Activated effector memory CD4-positive, alpha-beta T cell treated with Interleukin-2 at 50 U/mL for 16 hours (primary cell): Measurements from ENCODE around the gene RPUSD4.

ENCODE experiments used
- DNase-seq: peaks from one replicate; pipeline ENCODE4 v3.0.0-alpha.2; 2020

Gene RPUSD4

GRCh38 chr11:126181939-126182730 lies 29.3 kb downstream of the RPUSD4 start:
- DNase-seq, result no peak

- DNase-seq, result no peak
Measured at GRCh38 chr11:126176853-126177470, 34.5 kb downstream of the RPUSD4 start.

GRCh38 chr11:126175393-126175792 lies 36.1 kb downstream of the RPUSD4 start:
- DNase-seq, result no peak

GRCh38 chr11:126174816-126175215 lies 36.6 kb downstream of the RPUSD4 start:
- DNase-seq, result no peak

GRCh38 chr11:126173257-126173656 lies 38.2 kb downstream of the RPUSD4 start:
- DNase-seq, result no peak

GRCh38 chr11:126172596-126173038 lies 38.8 kb downstream of the RPUSD4 start:
- no peak for DNase-seq

GRCh38 chr11:126169291-126169690 lies 42.2 kb downstream of the RPUSD4 start:
- no peak for DNase-seq

GRCh38 chr11:126167488-126167887 lies 44.0 kb downstream of the RPUSD4 start:
- DNase-seq, result no peak

- DNase-seq, result no peak
Measured at GRCh38 chr11:126166413-126166812, 45.0 kb downstream of the RPUSD4 start.

- no peak for DNase-seq
Measured at GRCh38 chr11:126165757-126166156, 45.7 kb downstream of the RPUSD4 start.

GRCh38 chr11:126165311-126165720 lies 46.1 kb downstream of the RPUSD4 start:
- no peak for DNase-seq

GRCh38 chr11:126164781-126165180 lies 46.7 kb downstream of the RPUSD4 start:
- DNase-seq, result no peak

- DNase-seq, result no peak
Measured at GRCh38 chr11:126163779-126164178, 47.7 kb downstream of the RPUSD4 start.

GRCh38 chr11:126163074-126163700 lies 48.3 kb downstream of the RPUSD4 start:
- no peak for DNase-seq

- no peak for DNase-seq
Measured at GRCh38 chr11:126162306-126163030, 49.0 kb downstream of the RPUSD4 start.

- DNase-seq, result no peak
Measured at GRCh38 chr11:126161023-126161391, 50.4 kb downstream of the RPUSD4 start.

GRCh38 chr11:126160345-126161022 lies 51.0 kb downstream of the RPUSD4 start:
- DNase-seq, result no peak

GRCh38 chr11:126159719-126160344 lies 51.6 kb downstream of the RPUSD4 start:
- no peak for DNase-seq

GRCh38 chr11:126158054-126158791 lies 53.2 kb downstream of the RPUSD4 start:
- no peak for DNase-seq

GRCh38 chr11:126157326-126158030 lies 54.0 kb downstream of the RPUSD4 start:
- DNase-seq, result no peak

- DNase-seq, result no peak
Measured at GRCh38 chr11:126156814-126157213, 54.6 kb downstream of the RPUSD4 start.
